ENCODE data around the gene C12orf75. TPM values are rescaled to one million over a fixed set of nuclear protein-coding genes. Genes with fewer than 3 reads are reported as not detected.
A peak's percentile ranks its signal among the peaks of the same experiment; 100 is the strongest.

C12orf75 gene
- total RNA-seq, 2 donors from 2014 or later: 43.7 to 57.0 TPM

DNA sequence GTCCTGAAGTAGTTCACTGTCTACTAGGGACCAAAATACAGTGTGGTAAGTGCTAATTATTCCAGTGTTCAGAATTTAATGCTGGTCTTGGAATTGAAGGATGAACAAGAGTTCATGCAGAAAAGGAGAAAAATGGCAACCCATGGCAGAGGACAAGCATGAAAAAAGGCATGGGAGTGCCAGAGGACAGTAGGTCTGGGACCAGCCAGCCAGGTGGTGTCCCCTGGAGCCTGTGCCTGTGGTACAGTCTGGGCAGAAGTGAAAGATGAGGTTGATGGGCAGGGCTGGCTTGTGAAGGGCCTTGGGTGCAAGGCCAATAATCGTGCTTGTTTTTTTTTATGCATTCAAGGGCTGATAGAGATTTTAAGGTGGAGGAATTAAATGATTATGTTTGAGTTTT, 21.0 kb downstream of the C12orf75 start:
- no peak overlapping the region for H3K9ac ChIP-seq (ENCODE audit: extremely low read depth, low read length, poor library complexity, severe bottlenecking)
- no peaks in the 10 kb centered on the region for H3K27me3 ChIP-seq (ENCODE audit: control insufficient read depth, insufficient read depth, low read length, poor library complexity, severe bottlenecking)
- Mint-ChIP-seq H3K27me3 (ENCODE audit: insufficient read depth) (no peaks in the 10 kb centered on the region), H3K4me1 (peaks cover 26% of the 10 kb centered on the region), H3K36me3 (ENCODE audit: low read depth) (peaks cover 10% of the 10 kb centered on the region), H3K4me3 (no peak overlapping the region), H3K9me3 (peaks cover 3% of the 10 kb centered on the region), H3K27ac (no peak overlapping the region)
- DNase-seq: no peak
- TF ChIP-seq, protein P1, sequence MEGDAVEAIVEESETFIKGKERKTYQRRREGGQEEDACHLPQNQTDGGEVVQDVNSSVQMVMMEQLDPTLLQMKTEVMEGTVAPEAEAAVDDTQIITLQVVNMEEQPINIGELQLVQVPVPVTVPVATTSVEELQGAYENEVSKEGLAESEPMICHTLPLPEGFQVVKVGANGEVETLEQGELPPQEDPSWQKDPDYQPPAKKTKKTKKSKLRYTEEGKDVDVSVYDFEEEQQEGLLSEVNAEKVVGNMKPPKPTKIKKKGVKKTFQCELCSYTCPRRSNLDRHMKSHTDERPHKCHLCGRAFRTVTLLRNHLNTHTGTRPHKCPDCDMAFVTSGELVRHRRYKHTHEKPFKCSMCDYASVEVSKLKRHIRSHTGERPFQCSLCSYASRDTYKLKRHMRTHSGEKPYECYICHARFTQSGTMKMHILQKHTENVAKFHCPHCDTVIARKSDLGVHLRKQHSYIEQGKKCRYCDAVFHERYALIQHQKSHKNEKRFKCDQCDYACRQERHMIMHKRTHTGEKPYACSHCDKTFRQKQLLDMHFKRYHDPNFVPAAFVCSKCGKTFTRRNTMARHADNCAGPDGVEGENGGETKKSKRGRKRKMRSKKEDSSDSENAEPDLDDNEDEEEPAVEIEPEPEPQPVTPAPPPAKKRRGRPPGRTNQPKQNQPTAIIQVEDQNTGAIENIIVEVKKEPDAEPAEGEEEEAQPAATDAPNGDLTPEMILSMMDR (conservative IDR thresholded peaks at IDR 0.05): no peak
- no peaks in the 10 kb centered on the region for H3K36me3 ChIP-seq (ENCODE audit: control insufficient read depth, insufficient read depth, low read length)
- peaks cover 4% of the 10 kb centered on the region for H3K4me1 ChIP-seq (ENCODE audit: control insufficient read depth, insufficient read depth, low read length)
- 83 to 94% methylated on average over 1 of the region's 1 CpG for WGBS, 2 experiments (ENCODE audit: insufficient coverage in 1 of 2, insufficient read length in 1 of 2)
- no peaks in the 10 kb centered on the region for H3K9me3 ChIP-seq (ENCODE audit: control insufficient read depth, low read length)
- no peak overlapping the region for H3K27ac ChIP-seq (ENCODE audit: low read depth, low read length)
- H3K4me3 ChIP-seq (ENCODE audit: low read length): no peak overlapping the region

DNA sequence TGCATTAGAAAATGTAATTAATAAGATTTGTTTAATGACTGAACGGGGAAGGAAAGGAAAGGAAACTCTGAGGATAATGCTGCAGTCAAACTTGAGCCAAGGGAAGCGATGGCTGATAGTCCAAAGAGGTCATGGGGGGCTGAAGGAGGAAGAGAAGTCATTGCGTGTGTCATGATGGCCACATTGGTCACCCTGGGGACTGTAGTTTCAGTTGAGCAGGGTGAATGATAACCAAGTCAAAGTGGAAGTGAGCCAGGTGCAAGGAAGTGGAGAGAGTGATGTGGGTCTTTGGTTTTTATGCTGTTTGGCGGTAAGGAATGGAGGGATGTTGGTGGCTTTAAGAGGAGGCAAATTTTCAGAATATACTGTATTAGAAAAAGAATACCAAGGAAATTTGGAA, 21.6 kb downstream of the C12orf75 start:
- Mint-ChIP-seq H3K9me3 (peaks cover 3% of the 10 kb centered on the region), H3K4me3 (no peak overlapping the region), H3K36me3 (ENCODE audit: low read depth) (peaks cover 10% of the 10 kb centered on the region), H3K27me3 (ENCODE audit: insufficient read depth) (no peaks in the 10 kb centered on the region), H3K27ac (no peak overlapping the region), H3K4me1 (peaks cover 25% of the 10 kb centered on the region)
- H3K9ac ChIP-seq (ENCODE audit: extremely low read depth, low read length, poor library complexity, severe bottlenecking): no peak overlapping the region
- TF ChIP-seq, protein P1 (conservative IDR thresholded peaks at IDR 0.05): no peak
- H3K9me3 ChIP-seq (ENCODE audit: control insufficient read depth, low read length): no peaks in the 10 kb centered on the region
- no peak overlapping the region for H3K4me3 ChIP-seq (ENCODE audit: low read length)
- DNase-seq: no peak
- WGBS, 2 experiments (ENCODE audit: insufficient coverage in 1 of 2, insufficient read length in 1 of 2): 92 to 95% methylated on average over 4 of the region's 4 CpGs
- H3K27me3 ChIP-seq (ENCODE audit: control insufficient read depth, insufficient read depth, low read length, poor library complexity, severe bottlenecking): no peaks in the 10 kb centered on the region
- no peak overlapping the region for H3K27ac ChIP-seq (ENCODE audit: low read depth, low read length)
- H3K4me1 ChIP-seq (ENCODE audit: control insufficient read depth, insufficient read depth, low read length): peaks cover 9% of the 10 kb centered on the region
- H3K36me3 ChIP-seq (ENCODE audit: control insufficient read depth, insufficient read depth, low read length): no peaks in the 10 kb centered on the region

DNA sequence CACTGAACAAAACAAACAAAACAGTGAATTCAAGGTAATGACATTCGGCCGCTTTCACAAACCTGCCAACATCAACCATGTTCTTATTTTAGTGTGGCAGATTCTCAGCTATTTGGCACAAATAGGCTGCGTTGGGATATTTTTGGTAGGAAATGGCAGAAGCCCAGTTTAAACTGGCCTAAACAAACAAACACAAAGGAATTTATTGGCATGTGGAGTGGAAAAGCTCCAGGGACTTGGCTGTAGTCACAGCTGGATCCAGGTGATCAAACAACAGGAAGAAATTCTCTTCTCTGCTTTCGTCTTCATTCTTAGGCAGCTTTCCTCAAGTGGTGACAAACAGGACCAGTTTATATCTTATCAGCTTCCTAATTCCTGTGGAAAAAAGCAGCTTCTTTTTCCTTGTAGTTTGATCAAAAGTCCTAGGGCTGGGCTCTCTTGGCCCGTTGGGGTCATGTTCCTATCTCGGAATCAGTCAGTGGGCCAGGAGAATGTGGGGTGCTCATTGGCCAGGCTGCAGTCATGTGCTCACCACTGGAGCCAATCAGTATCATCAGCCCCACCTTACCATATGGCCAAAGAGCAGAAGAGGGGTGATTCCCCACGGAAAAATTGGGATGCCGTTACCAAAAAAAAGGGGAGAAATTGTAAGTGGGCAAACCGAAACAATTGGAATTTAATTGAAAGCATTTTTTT, 22.6 kb downstream of the C12orf75 start:
- peak; percentile 61 for DNase-seq
- Histone ChIP-seq H3K27ac (ENCODE audit: low read depth, low read length) (no peak overlapping the region), H3K4me1 (ENCODE audit: control insufficient read depth, insufficient read depth, low read length) (peaks cover 12% of the 10 kb centered on the region), H3K27me3 (ENCODE audit: control insufficient read depth, insufficient read depth, low read length, poor library complexity, severe bottlenecking) (no peaks in the 10 kb centered on the region), H3K36me3 (ENCODE audit: control insufficient read depth, insufficient read depth, low read length) (no peaks in the 10 kb centered on the region), H3K9ac (ENCODE audit: extremely low read depth, low read length, poor library complexity, severe bottlenecking) (peak overlapping the region; percentile 31), H3K9me3 (ENCODE audit: control insufficient read depth, low read length) (no peaks in the 10 kb centered on the region), H3K4me3 (ENCODE audit: low read length) (peak overlapping the region; percentile 29)
- 79 to 90% methylated on average over 6 to 9 of the region's 9 CpGs for WGBS, 2 experiments (ENCODE audit: insufficient coverage in 1 of 2, insufficient read length in 1 of 2)
- Mint-ChIP-seq H3K36me3 (ENCODE audit: low read depth) (peaks cover 10% of the 10 kb centered on the region), H3K9me3 (peaks cover 3% of the 10 kb centered on the region), H3K27me3 (ENCODE audit: insufficient read depth) (no peaks in the 10 kb centered on the region), H3K27ac (peak overlapping the region; percentile 82), H3K4me3 (no peak overlapping the region), H3K4me1 (peaks cover 24% of the 10 kb centered on the region)
- TF ChIP-seq, protein P1 (conservative IDR thresholded peaks at IDR 0.05): no peak
